ENCODE data around the gene HOXD8.

HOXD8 gene

DNA sequence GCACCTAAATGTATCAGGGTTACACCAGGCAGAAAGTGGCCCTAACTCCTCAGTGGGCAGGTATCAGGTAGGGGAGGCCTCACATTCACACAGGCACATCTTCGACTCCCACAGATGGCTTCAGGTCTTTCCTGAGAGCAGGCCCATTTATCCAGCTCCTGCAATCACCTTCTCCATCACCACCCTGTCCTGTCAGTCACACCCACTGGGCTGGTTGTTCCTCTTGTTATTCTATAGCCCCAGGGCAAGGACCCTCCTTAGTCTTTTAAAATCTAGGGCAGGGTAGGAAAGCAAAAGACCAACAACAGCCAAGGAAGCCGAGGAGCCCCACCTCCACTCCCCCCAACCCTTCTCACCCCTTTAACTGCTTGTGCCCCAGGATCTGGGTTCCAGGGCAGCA, 12.8 kb downstream of the HOXD8 start:
- TF ChIP-seq, protein P1, sequence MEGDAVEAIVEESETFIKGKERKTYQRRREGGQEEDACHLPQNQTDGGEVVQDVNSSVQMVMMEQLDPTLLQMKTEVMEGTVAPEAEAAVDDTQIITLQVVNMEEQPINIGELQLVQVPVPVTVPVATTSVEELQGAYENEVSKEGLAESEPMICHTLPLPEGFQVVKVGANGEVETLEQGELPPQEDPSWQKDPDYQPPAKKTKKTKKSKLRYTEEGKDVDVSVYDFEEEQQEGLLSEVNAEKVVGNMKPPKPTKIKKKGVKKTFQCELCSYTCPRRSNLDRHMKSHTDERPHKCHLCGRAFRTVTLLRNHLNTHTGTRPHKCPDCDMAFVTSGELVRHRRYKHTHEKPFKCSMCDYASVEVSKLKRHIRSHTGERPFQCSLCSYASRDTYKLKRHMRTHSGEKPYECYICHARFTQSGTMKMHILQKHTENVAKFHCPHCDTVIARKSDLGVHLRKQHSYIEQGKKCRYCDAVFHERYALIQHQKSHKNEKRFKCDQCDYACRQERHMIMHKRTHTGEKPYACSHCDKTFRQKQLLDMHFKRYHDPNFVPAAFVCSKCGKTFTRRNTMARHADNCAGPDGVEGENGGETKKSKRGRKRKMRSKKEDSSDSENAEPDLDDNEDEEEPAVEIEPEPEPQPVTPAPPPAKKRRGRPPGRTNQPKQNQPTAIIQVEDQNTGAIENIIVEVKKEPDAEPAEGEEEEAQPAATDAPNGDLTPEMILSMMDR (conservative IDR thresholded peaks at IDR 0.05; ENCODE audit: control insufficient read depth, insufficient read depth, low read depth, low read length) = no peak
- no peak overlapping the region for H3K4me3 ChIP-seq (ENCODE audit: control insufficient read depth, low read depth, low read length)
- no peak for DNase-seq (ENCODE audit: low read depth)

DNA sequence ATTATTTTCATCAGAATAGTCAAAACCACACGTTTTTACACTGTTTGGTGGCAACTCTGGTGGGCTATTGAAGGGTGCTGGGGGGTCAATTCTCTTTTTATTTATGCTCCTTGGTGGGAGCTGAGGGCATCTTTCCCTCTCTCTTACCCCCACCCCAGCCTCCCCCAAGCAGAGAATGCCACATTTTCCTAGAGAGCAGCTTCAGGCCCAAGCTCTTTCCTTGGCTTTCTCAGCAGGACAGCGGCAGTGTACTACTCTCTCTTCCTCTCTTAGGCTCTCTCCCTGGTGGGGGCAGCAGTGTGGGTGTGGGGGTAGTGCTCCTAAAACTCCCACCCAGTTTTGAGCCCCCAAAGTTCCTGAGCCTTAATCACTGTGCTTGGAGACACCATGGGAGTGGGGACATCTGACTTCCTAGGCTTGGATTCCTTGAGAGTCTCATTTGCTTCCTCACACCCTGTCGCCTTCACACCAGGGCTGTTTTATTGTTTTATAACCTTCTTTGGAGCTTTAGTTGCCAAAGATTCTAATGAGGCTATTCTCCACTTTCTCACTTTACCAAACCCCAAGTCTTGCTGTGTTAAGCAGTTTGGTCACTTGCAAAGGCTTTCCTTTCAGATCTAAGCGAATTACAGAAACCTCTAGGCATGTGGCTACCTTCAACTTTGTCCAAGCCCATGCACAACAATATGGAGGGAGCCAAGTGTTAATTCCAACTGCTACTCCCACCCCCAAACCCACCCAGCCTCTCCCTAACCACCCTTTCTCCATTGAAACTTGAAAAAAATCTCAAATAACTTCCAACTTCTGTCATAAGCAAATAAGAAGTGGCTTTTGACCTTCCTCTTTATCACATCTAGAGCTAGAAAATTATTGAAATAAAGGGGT, 15.8 kb downstream of the HOXD8 start:
- no peak for DNase-seq (ENCODE audit: low read depth)
- TF ChIP-seq, protein P1 (conservative IDR thresholded peaks at IDR 0.05; ENCODE audit: control insufficient read depth, insufficient read depth, low read depth, low read length) = no peak
- H3K4me3 ChIP-seq (ENCODE audit: control insufficient read depth, low read depth, low read length) = no peak overlapping the region

DNA sequence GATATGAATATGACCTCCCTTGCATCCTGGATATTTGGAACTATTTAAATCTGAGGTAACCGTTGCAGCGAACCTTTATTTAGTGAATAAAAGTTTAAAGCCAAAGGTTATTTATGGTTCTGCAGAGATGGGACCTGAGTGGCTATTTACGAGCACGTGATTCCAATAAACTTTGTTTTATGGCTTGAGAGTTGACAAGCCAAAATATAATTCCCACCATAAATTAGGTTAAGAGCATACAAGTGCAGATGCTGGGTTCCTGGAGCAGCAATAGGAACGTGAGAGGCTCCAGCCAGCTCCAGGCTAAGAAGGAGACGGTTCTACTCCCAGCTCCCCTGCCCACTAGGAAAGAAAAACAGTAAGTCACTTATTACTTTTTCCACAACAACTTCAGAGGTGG, 16.6 kb downstream of the HOXD8 start:
- no peak for DNase-seq (ENCODE audit: low read depth)
- TF ChIP-seq, protein P1 (conservative IDR thresholded peaks at IDR 0.05; ENCODE audit: control insufficient read depth, insufficient read depth, low read depth, low read length) = no peak
- no peak overlapping the region for H3K4me3 ChIP-seq (ENCODE audit: control insufficient read depth, low read depth, low read length)

DNA sequence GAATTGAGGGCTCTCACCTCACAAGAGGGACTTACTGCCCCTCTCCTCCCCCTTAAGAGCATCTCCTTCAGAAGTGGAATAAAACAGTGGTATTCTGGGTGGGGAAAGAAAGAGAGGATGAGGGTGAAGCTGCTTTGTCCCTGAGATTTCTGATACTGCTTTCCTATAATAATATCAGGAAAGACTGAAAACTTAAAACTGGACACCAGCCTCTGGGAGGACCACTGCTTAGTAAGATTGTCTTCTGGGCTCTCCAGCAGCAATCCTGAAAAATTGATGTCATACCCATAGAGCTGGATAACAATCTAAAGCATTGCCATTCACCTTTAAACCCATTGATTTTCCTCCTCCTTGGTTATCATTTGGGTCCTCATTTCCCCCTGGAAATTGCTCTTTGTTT, 17.1 kb downstream of the HOXD8 start:
- TF ChIP-seq, protein P1 (conservative IDR thresholded peaks at IDR 0.05; ENCODE audit: control insufficient read depth, insufficient read depth, low read depth, low read length) = no peak
- H3K4me3 ChIP-seq (ENCODE audit: control insufficient read depth, low read depth, low read length) = no peak overlapping the region
- no peak for DNase-seq (ENCODE audit: low read depth)

DNA sequence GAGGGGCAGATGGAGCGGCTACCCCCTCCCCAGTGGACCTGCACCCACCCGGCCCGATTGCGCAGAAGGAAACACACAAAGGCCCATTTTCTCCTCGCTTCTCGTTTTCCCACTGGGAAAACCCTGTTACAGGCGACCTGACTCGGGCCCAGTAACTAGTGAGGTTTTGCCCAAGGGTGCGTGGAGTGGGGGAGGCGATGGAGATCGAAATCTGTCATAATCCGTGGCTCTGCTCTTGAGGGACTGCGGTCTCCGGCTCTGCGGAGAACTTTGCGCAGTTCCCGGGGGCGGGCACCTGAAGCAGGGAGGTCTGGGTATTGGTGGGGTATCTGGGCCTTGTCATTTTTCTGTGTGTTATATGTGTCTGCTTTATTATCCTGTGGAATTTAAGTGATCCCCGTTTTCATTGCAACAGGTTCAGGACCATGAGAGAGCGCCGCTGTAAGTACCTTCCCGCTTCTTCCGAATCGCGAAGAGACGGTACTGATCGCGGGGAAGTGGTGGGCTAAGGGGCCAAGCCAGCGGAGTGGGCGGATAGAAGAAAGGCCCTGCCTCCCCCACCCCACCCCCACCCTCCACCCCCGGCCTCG, 17.8 kb downstream of the HOXD8 start:
- TF ChIP-seq, protein P1 (conservative IDR thresholded peaks at IDR 0.05; ENCODE audit: control insufficient read depth, insufficient read depth, low read depth, low read length) = no peak

DNA sequence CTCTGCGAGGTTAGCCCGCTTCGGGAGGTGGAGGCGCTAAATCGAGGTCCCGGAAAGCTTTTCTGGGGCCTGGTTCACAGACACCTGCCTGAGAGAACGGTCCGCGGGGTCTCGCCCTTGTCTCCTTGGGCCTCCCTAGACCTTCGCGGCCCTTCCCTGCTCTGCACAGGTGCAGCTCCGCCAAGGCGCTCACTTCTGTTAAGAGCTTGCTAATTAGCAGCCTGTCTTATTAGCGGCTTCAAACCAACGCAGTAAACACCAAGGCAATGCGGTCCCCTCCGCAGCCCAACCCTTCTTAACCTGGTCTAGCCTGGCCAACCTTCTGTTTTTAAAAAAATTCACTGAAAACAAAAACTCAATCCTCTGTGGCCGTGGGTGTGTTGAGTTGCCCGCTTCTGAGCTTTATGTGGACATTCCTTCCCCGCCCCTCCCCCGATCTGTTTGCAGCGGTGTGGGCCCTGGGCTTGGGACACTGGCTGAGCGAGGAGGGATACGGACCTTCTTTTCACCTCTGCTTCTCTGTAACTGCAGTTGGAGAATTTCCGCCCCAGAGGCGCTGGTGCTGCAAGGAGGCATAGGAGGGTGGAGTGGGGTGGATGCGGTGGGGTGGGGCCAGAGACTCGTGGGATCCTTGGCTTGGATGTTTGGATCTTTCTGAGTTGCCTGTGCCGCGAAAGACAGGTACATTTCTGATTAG, 18.4 kb downstream of the HOXD8 start:
- no peak for DNase-seq (ENCODE audit: low read depth)
- no peak overlapping the region for H3K4me3 ChIP-seq (ENCODE audit: control insufficient read depth, low read depth, low read length)
- TF ChIP-seq, protein P1 (conservative IDR thresholded peaks at IDR 0.05; ENCODE audit: control insufficient read depth, insufficient read depth, low read depth, low read length) = no peak

More for the DNA sequence above, 17.8 kb downstream of the HOXD8 start:
- H3K4me3 ChIP-seq (ENCODE audit: control insufficient read depth, low read depth, low read length) = no peak overlapping the region
- DNase-seq (ENCODE audit: low read depth) = no peak

All from fibroblast of mammary gland (primary cell).